ENCODE data around the gene CFAP54. TPM values are rescaled to one million over a fixed set of nuclear protein-coding genes. Genes with fewer than 3 reads are reported as not detected.

The CFAP54 gene
- total RNA-seq, 1 donor from 2014 or later, result 0.15 TPM

DNA sequence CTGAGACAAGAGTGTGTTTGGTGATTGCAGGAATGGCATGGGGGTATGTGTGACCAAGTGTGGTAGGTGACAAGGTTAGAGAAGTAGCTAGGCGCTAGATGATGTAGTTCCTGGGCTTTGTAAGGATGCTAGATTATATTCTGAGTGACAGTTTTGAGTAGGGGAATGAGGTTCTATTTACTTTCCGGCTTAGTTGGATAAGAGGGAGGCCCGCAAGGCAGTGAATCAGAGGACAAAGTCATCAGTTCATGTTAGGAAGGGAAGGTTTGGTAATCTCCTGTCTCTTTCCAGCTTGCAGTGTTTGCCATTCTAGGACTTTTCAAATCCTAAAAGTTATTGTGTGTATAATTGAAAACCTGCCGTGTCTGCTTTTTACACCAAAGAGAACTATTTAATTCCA is 45.0 kb downstream of the CFAP54 start:
- TF ChIP-seq, protein P1, sequence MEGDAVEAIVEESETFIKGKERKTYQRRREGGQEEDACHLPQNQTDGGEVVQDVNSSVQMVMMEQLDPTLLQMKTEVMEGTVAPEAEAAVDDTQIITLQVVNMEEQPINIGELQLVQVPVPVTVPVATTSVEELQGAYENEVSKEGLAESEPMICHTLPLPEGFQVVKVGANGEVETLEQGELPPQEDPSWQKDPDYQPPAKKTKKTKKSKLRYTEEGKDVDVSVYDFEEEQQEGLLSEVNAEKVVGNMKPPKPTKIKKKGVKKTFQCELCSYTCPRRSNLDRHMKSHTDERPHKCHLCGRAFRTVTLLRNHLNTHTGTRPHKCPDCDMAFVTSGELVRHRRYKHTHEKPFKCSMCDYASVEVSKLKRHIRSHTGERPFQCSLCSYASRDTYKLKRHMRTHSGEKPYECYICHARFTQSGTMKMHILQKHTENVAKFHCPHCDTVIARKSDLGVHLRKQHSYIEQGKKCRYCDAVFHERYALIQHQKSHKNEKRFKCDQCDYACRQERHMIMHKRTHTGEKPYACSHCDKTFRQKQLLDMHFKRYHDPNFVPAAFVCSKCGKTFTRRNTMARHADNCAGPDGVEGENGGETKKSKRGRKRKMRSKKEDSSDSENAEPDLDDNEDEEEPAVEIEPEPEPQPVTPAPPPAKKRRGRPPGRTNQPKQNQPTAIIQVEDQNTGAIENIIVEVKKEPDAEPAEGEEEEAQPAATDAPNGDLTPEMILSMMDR (IDR thresholded peaks at IDR 0.05; ENCODE audit: partially characterized antibody, unreplicated experiment), result no peak
- no peaks in the 10 kb centered on the region for H3K36me3 Mint-ChIP-seq (ENCODE audit: unreplicated experiment)
- no peaks in the 10 kb centered on the region for H3K4me1 Mint-ChIP-seq (ENCODE audit: low read depth, unreplicated experiment)
- H3K4me3 Mint-ChIP-seq (ENCODE audit: unreplicated experiment), result no peak overlapping the region
- no peak for DNase-seq
- no peaks in the 10 kb centered on the region for H3K9me3 Mint-ChIP-seq (ENCODE audit: unreplicated experiment)
- peaks cover 2% of the 10 kb centered on the region for H3K27me3 Mint-ChIP-seq (ENCODE audit: unreplicated experiment)
- no peak overlapping the region for H3K27ac Mint-ChIP-seq (ENCODE audit: unreplicated experiment)

DNA sequence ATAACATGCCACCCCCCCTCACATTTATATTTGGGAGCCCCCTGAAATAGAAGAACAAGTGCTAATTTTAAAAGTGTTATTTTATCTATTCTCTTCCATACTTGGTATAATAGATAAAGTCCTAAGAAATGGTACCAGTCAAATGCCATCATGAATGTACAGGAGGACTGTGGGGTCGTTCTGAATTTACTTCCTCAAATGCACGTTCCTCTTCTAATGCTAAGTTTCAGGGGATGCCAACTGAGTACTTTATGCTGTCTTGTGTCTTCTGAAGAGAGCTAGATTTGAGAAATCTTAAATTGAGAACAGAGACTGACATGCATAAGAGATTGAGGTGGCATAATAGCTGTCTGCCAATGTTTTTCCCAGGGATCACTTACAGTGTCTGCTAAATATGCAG is 59.0 kb downstream of the CFAP54 start:
- no peak for DNase-seq
- H3K27me3 Mint-ChIP-seq (ENCODE audit: unreplicated experiment), result peaks cover 1% of the 10 kb centered on the region
- TF ChIP-seq, protein P1 (IDR thresholded peaks at IDR 0.05; ENCODE audit: partially characterized antibody, unreplicated experiment), result no peak

DNA sequence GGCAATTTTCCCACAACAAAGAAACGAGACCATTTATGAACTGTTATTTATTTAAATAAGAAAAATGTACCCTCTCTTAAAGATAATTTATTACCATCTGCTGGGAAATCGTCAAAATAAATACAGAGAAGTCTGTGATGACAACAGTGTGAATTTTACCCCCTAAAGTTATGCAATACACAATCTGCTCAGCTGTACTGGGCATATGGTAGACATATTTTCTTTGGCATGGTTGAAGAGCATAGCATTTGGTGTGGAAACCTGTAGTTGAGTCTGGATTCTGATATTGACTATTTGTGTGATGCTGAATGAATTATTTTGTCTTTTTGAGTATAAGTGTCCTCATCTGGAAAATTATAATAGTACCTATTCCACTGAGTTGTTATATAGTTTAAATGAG is 60.0 kb downstream of the CFAP54 start:
- TF ChIP-seq, protein P1 (IDR thresholded peaks at IDR 0.05; ENCODE audit: partially characterized antibody, unreplicated experiment), result no peak
- H3K27ac Mint-ChIP-seq (ENCODE audit: unreplicated experiment), result no peak overlapping the region
- peaks cover 4% of the 10 kb centered on the region for H3K9me3 Mint-ChIP-seq (ENCODE audit: unreplicated experiment)
- H3K4me1 Mint-ChIP-seq (ENCODE audit: low read depth, unreplicated experiment), result no peaks in the 10 kb centered on the region
- H3K27me3 Mint-ChIP-seq (ENCODE audit: unreplicated experiment), result peaks cover 1% of the 10 kb centered on the region
- H3K36me3 Mint-ChIP-seq (ENCODE audit: unreplicated experiment), result no peaks in the 10 kb centered on the region
- DNase-seq, result no peak
- H3K4me3 Mint-ChIP-seq (ENCODE audit: unreplicated experiment), result no peak overlapping the region

More for the DNA sequence above, 59.0 kb downstream of the CFAP54 start:
- H3K9me3 Mint-ChIP-seq (ENCODE audit: unreplicated experiment), result peaks cover 4% of the 10 kb centered on the region
- no peaks in the 10 kb centered on the region for H3K36me3 Mint-ChIP-seq (ENCODE audit: unreplicated experiment)
- no peak overlapping the region for H3K27ac Mint-ChIP-seq (ENCODE audit: unreplicated experiment)
- no peak overlapping the region for H3K4me3 Mint-ChIP-seq (ENCODE audit: unreplicated experiment)
- no peaks in the 10 kb centered on the region for H3K4me1 Mint-ChIP-seq (ENCODE audit: low read depth, unreplicated experiment)

DNA sequence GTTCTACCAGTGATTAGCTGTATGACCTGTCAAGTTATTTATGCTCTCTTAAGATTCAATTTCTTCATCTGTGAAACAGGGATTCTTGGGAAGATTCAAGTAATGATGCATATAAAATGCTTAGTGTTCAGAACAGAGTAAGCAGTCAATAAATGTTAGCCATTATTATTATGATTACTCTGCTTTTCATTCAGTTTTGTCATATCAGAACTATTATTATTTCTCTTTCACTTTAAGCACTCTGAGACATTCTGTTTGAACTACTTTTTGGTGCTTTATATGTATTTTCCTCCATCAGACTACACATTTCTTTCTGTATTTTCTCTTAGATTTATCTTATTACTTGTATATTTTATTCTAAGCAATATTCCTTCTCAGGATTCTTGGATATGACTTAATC is 81.2 kb downstream of the CFAP54 start:
- no peak overlapping the region for H3K27ac Mint-ChIP-seq (ENCODE audit: unreplicated experiment)
- H3K36me3 Mint-ChIP-seq (ENCODE audit: unreplicated experiment), result no peaks in the 10 kb centered on the region
- H3K4me3 Mint-ChIP-seq (ENCODE audit: unreplicated experiment), result no peak overlapping the region
- H3K9me3 Mint-ChIP-seq (ENCODE audit: unreplicated experiment), result no peaks in the 10 kb centered on the region
- DNase-seq, result no peak
- H3K27me3 Mint-ChIP-seq (ENCODE audit: unreplicated experiment), result no peaks in the 10 kb centered on the region
- TF ChIP-seq, protein P1 (IDR thresholded peaks at IDR 0.05; ENCODE audit: partially characterized antibody, unreplicated experiment), result no peak
- no peaks in the 10 kb centered on the region for H3K4me1 Mint-ChIP-seq (ENCODE audit: low read depth, unreplicated experiment)

DNA sequence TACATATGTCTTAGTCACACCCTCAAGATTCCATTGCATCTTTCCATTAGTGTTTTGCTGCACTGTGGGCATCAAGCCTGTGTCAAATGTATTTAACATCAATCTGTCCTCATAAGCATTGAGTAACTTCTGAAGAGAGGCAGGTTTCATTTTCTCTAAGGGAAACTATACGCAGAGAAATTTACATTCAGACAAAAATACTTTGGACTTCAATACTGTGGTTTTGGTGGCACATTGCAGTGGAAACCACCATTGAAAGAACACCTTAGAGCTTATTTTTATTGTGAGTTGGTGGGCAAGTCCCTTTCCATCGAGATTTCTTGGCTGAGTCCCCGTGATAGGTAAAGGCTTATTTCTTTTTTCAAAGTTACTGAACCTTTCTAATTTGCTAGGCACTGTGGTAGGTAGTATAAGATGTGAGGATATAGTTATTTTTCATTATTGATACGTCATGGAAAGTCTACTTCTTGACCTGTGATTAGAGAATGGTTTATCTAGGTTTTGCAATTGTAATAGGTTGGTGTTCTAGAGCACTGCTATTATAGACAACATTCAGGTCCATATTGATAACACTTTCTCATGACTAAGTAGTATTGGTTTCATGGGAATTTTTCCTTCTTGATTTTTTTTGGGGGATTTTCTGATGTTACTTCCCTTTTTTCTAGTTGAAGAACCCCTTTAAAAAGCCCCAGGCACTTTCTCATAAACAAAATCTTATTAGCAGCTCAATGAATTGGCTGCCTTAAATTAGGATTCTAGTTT is 81.9 kb downstream of the CFAP54 start:
- no peaks in the 10 kb centered on the region for H3K27me3 Mint-ChIP-seq (ENCODE audit: unreplicated experiment)
- TF ChIP-seq, protein P1 (IDR thresholded peaks at IDR 0.05; ENCODE audit: partially characterized antibody, unreplicated experiment), result no peak
- no peaks in the 10 kb centered on the region for H3K4me1 Mint-ChIP-seq (ENCODE audit: low read depth, unreplicated experiment)
- no peak overlapping the region for H3K4me3 Mint-ChIP-seq (ENCODE audit: unreplicated experiment)
- no peaks in the 10 kb centered on the region for H3K9me3 Mint-ChIP-seq (ENCODE audit: unreplicated experiment)
- no peak for DNase-seq
- H3K27ac Mint-ChIP-seq (ENCODE audit: unreplicated experiment), result no peak overlapping the region
- no peaks in the 10 kb centered on the region for H3K36me3 Mint-ChIP-seq (ENCODE audit: unreplicated experiment)

Data from glutamatergic neuron (in vitro differentiated cells).